GM12875 (cell line): ENCODE data around the gene CBLC.
"Not testable (repeated sequence)": the region's sequence is repeated elsewhere in the genome, so short reads cannot be mapped to it uniquely, and the experiment has no call there.

Source experiments
- H3K4me3 ChIP-seq: one replicate; pipeline ENCODE4 v1.5.1; 2011; ENCODE audit warnings: low read depth, low read length, control low read depth
- CTCF ChIP-seq: IDR thresholded peaks from 2 replicates; pipeline ENCODE4 v1.5.1; 2011; ENCODE audit warnings: low read depth, mild to moderate bottlenecking, control low read depth, inconsistent platforms, low read length, moderate library complexity, borderline replicate concordance; ENCODE audit not compliant: insufficient read depth

Gene CBLC

GRCh38 chr19:44776402-44777096, 1.1 kb upstream of the CBLC start:
- TF ChIP-seq CTCF, result no peak
- no peak overlapping the region for H3K4me3 ChIP-seq

- TF ChIP-seq CTCF, result no peak
- H3K4me3 ChIP-seq, result no peak overlapping the region
Measured at GRCh38 chr19:44779150-44779549, 1.5 kb downstream of the CBLC start.

GRCh38 chr19:44781694-44782093, 4.0 kb downstream of the CBLC start:
- not testable (repeated sequence) for H3K4me3 ChIP-seq

- H3K4me3 ChIP-seq, result no peak overlapping the region
- no peak for TF ChIP-seq CTCF
Measured at GRCh38 chr19:44782729-44783128, 5.0 kb downstream of the CBLC start.

GRCh38 chr19:44783545-44783944, 5.9 kb downstream of the CBLC start:
- TF ChIP-seq CTCF, result no peak
- H3K4me3 ChIP-seq, result no peak overlapping the region

GRCh38 chr19:44785271-44785670, 7.6 kb downstream of the CBLC start:
- TF ChIP-seq CTCF, result no peak
- no peak overlapping the region for H3K4me3 ChIP-seq

- no peak for TF ChIP-seq CTCF
- H3K4me3 ChIP-seq, result no peak overlapping the region
Measured at GRCh38 chr19:44785993-44786392, 8.3 kb downstream of the CBLC start.

- H3K4me3 ChIP-seq, result no peak overlapping the region
- TF ChIP-seq CTCF, result no peak
Measured at GRCh38 chr19:44788971-44789370, 11.3 kb downstream of the CBLC start.
